GM18526 (cell line): Measurements from ENCODE around the gene LCMT2.

Experiments
- POLR2A ChIP-seq: IDR thresholded peaks from 3 replicates; pipeline ENCODE4 v1.6.1; 2011; ENCODE audit not compliant: insufficient read length; ENCODE audit errors: extremely low read depth

Gene LCMT2

DNA sequence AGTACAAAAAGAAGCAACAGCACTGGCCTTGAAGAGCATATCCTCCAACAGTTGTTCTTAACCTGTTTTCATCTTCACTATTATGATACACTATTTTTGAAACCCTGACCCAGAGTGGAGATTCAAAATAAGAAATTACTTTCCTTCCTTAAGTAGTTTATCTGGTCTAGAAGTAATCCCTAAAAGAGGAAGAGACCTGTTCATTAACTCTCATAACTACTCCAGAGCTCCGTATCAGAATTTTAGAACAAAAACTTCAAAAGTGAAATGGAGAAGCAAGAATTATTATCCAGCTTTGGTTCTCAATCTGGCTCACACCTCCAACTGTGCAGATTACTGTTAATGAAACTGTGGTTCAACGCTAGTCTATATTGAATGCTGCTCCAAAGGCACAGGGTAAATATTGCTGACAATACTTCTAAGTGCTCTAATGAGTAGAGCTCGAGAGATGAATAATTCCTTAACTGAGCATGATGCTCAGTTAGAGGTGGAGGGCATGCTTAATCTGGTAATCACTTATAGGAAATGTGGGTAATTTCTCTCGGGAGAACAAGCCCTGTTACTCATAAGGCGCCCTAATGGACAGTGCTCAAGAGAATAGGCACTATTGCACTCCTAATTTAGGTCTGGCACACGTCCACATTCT is 5.2 kb downstream of the LCMT2 start:
- no peak for TF ChIP-seq POLR2A

DNA sequence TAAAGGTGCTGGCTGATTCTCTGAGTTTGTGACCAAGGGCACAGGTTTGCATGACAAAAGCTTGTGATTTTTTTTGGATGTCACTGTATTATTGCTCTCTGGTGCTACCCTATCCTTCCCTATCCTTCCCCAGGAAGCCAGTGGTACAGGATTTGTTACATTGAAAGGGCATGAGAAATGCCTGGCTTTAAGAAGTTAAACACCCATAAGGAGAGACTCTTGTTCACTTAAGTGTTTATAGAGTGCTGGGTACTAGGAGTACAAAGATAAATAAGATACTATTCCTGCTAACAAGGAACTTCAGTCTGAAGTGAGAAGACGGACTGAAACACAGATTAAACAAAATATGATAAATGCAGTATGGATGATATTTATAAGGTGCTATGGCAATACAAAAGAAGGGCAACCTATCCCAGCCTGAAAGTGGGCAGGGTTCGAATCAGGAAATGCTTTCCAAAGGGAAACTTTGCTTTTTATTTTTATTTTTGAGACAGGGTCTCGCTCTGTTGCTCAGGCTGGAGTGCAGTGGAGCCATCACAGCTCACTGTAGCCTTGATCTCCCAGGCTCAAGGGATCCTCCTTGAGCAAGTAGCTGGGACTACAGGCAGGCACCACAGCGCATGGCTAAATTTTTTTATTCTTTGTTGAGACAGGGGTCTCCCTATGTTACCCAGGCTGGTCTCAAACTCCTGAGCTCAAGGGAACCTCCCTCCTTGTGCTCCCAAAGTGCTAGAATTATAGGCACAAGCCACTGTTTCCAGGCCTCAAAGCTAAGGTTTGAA is 11.2 kb downstream of the LCMT2 start:
- no peak for TF ChIP-seq POLR2A

DNA sequence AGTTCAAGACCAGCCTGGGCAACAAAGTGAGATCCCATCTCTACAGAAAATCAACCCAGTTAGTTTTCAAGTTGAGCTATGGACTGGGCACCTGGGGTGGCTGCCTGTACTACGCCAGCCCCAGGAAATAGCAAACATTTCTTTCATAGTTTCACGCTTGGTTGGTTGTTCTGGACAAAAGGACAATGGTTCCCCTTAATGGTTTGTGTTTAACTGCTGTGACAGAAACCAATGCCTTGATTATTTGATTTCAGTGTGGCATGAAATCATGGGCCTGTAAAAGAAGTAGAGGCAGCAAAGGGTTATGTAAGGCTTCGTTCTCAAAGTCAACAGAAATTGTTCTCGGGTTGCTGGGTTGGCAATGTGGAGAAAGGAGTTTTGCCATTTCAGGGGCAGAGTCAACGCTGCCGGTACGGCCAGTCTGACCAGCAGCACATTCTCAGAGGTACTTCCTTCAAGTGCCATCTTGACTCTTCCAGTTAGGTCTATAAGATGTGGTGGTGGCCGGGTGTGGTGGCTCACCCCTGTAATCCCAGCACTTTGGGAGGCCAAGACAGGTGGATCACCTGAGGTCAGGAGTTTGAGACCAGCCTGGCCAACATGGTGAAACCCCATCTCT is 12.7 kb downstream of the LCMT2 start:
- TF ChIP-seq POLR2A, result no peak

DNA sequence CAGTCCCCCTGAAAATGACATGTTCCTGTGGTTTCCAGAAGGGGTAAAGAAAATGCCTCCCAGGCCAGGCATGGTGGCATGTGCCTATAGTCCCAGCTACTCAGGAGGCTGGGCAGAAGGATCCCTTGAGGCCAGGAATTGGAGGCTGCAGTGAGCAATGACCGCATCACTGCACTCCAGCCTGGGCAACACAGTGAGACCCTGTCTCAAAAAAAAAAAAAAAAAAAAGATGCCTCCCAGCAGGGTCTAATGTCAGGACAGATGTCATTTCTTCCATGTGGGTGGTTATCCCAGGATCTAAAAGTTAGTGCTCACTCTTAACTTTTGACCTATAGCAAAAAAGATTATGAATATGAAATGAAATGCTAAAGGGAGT is 13.4 kb downstream of the LCMT2 start:
- TF ChIP-seq POLR2A, result no peak

DNA sequence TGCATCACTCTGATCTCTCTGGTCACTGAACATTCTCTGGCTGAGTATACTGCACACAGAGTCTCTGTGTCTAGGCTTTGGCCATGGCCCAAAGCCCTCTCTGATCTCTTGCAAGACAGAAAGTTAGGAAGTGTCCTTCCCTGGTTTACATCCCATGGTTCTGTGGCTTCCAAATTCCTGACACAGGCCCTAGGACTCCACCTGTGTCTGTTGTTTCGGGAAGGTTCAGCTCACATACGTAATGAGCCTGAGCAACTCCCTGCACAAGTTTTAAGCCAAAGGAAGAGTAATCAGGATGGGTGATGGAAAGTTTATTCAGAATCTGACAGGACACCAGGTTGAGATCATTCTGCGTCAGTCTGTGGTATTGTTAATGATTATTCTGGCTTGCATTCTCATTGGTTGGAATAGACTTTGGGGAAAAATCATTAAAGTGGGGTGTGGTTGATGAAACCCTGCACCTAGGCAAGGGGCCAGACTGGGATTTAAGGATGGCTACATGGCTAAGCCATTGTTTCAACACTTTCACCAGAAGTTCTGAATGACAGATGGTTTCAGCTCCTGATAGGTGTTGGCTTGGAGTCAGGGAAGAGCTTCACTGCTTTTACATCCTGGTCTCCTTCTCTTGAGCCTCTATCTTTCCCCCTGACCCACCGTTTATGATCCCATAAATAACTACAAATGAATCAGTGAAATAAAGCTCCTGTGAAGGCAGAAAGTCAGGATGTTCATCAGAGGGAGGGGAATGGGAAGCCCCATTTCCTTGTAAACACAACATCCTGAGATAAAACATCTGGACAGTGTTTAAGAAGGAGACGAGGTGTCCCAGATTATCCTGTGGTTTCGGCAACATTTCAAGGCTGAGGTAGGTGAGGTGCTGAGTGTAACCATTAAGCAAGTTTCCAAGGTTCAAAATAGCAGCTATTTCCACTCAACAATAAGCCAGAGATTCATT is 14.1 kb downstream of the LCMT2 start:
- TF ChIP-seq POLR2A, result no peak

DNA sequence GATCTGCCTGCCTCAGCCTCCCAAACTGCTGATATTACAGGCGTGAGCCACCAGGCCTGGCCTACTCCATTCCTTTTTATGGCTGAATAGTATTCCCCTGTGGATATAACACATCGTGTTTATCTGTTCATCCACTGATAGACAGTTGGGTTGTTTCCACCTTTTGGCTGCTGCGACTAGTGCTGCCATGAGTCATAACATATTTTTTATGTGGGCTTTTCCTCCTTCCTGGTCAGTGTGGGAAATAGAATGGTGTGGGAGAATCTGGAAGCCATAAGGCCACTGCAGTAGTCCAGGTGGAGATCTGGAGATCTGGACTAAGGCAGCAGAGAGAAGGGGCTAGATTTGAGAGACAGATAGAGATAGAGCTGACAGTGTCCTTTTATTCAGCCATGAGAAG is 16.2 kb downstream of the LCMT2 start:
- TF ChIP-seq POLR2A, result no peak

DNA sequence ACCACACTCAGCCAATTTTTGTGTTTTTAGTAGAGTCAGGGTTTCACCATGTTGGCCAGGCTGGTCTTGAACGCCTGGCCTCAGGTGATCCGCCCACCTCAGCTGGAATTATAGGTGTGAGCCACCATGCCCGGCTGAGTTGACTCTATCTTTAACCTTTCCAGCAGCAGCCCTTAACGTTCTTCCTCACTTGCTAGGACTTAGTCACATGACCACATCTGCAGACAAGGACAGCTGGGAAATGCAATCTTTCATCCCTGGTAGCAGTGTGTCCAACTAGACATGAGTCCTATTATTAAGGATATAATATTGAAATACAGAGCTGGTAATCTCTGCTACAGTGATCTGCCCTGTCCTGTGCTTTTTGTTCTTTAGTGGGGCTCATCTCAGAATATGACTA is 18.0 kb downstream of the LCMT2 start:
- no peak for TF ChIP-seq POLR2A

DNA sequence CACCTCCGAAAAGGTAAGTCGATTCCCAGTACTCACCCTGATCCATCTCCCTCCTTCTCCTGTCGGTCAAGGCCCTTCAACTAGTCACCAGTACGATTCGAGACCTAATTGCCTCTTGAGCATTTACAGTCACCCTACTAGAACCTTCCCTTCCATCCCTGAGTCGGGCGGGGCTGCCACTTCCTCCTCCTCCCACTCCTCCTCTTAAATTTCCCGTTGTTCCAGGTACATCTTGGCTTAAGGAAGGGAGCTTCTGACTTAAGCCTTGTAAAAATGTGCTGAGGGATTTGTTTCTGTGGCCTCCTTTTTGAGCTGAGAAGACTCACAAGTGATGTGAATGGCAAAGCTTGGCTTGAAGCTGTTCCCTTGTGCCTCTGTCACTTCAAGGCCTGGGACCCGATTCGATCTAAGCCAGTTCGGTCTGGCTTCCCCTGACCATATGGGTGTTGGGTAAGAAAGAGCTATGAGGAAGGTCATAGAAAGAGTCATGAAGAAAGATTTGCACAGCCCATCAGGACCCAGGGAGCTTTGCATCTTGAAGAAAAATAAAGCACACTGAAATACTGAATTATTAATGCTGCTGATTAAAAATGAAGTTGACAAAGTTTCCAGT is 28.1 kb downstream of the LCMT2 start, which contains the start of gene TGM7:
TGM7 (minus strand) TSS at position 51 of the 613 bp plus-strand sequence.
- no peak for TF ChIP-seq POLR2A

DNA sequence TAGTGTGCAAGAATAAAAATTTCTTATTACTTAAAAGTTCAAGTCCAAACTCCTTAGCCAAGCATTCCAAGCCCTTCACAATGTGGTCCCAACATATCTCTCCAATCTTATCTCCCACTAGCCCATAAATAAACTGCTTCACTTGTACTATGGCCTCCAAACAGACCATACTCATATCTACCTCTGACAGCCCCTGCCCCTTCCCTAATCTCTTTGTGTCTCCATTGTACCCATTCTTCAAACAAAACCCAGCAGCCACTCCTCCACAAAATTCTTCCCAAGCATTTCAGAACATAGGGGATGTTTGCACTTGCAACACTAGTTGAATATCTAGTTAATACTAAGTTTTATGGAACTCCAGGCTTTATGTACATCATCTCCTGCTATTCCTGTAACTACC is 30.5 kb downstream of the LCMT2 start:
- no peak for TF ChIP-seq POLR2A

DNA sequence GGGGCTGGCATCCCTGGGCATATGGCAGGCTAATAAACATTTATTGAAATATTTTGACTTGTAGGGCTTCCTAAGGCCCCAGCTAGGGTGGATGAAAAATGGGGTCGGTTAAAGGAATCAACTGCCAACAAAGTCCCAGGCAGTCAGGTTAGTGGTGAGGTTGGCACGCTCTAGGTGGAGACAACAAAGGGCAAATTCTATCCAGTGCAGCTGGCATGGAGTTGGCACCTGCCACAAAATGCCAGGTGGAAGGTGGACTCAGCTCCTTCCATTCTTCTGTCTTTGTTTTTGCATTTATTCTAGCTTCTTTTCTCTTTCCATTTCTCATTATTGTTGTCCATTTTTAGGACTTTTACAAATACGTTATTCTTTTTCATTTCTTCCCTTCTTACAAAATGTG is 31.0 kb downstream of the LCMT2 start:
- TF ChIP-seq POLR2A, result no peak

DNA sequence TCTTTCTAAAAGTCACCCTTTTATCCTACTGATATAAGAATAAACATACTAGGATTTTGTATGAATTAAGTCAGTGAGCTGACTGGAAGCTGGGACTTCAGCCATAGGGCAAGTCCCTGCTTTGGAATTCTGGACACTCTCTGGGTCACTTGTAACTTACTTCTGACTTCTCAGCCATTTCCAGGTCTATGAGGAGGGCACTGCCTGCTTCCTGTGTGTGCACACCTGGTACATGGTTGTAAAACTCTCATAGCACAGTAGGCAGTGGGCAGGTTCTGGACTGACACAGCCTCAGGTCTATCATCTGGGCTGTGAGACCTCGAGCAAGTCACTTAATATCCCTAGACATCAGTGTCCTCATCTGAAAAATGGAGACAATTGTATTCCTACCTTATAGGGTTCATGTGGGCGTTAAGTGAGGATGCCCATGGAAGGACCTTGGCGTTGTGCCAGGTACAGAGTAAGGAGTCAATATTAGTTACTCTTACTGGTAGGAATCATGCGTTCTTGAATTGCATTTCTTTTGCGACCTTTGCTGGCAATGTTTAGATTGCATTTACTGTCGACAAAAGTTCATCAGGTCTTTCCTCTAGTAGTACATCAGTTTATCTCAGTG is 36.2 kb downstream of the LCMT2 start:
- TF ChIP-seq POLR2A, result no peak

DNA sequence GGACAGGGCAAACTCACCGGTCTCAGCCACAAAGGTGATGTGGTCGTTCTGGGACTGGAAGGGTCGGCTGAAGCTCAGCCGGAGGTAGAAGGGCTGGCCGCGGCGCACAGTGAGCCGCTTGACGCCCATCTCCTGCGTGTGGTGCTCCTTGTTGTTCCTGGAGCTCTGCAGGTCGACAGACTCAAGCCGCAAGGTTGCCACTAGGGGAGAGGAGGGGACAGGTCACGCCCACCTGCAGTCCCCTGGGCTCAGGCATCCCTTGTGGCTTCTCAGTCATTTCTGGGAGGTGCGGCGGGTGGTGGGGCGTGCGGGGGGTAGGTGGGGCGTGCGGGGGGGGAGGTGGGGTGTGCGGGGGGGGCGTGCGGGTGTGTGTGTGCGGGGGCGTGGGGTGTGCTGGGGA is 36.9 kb downstream of the LCMT2 start:
- no peak for TF ChIP-seq POLR2A

DNA sequence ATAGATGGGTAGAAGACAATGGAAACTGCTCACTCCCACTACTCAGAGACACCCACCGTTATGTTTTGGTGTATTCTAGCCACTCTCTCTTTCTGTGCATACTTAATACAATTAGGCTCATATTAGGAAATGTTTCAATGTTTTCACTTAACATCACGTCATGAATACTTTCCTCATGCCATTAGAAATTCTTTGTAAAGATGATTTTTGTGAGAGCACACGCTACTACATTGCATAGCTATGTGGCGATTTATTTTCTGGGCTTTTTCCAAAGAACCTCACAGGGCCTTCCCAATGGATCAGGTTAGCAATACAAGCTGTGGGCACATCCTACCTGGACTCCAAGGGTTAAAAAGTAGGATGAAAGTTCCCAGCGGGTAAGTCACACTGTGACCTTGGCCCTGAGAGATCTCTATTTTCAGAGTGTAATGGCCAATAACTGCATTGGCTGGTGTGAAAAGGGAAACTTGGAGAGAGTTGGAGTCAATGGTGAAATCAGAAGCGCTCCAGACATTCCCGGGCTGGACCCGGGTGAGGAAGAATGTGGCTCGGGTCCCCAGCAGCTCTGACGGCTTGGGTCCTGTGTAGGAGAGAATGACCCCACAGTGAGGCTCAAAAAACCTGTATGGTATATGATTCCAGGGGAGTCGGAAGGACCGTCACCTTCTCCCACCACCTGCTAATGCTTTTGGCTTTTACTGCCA is 37.8 kb downstream of the LCMT2 start:
- no peak for TF ChIP-seq POLR2A

DNA sequence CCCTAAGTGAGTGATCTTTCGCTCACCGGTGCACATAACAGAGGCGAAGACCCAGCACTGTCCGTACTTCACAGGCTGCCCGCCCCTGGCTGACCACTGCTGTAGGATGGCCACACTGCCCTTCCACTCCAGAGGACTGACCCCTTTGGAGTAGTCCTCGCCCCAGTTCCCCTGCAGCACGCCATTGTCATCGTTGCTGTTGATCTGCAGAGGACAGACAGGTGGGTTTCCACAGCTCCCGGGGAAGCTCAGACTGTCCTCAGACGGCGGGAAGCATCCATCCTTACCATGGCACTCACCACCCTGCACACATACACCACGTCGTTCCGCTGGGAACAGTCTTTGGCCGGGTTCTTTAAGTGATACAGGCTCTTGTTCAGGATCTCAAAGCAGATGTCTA is 43.1 kb downstream of the LCMT2 start:
- TF ChIP-seq POLR2A, result no peak
